ENCODE data around the gene PPP4R2. TPM values are rescaled to one million over a fixed set of nuclear protein-coding genes. Genes with fewer than 3 reads are reported as not detected.
"Not testable (repeated sequence)": the region's sequence is repeated elsewhere in the genome, so short reads cannot be mapped to it uniquely, and the experiment has no call there.

PPP4R2 gene
- total RNA-seq, 1 experiment from 2014 or later: 11.9 TPM

DNA sequence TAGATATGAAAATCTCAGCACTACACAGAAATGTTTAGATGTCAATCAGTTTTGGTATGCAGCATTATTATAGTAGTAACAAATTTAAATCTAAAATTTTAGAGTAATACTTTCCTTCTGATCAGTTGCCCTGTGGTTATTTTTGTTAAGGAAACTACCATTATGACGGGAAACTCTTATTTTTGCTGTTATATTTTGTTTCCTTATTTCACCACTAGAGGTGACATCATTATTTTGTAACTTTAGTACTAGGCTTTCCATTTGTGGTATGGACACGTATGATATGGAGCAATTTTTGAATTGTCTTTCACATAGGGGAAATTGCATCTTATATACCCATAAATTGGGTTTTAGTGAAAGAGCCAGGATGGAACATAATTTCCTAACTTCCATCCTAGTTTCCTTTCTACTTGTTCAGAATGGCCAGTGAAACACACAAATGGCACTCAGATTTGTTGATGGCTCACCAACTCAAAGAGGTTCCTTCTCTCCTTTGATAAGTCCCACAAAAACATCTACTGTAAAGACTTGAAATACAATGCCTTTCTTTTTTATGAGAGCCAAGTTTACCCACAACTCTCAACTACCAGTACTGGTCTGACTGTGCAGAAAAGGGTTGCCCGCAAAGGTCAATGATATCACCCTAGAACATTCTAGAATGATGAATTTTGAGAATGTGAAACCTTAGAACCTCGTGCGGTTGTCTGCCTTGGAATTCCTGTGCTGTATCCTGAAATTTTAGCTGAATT is 19.4 kb upstream of the PPP4R2 start:
- no peak for DNase-seq (ENCODE audit: low spot score)

DNA sequence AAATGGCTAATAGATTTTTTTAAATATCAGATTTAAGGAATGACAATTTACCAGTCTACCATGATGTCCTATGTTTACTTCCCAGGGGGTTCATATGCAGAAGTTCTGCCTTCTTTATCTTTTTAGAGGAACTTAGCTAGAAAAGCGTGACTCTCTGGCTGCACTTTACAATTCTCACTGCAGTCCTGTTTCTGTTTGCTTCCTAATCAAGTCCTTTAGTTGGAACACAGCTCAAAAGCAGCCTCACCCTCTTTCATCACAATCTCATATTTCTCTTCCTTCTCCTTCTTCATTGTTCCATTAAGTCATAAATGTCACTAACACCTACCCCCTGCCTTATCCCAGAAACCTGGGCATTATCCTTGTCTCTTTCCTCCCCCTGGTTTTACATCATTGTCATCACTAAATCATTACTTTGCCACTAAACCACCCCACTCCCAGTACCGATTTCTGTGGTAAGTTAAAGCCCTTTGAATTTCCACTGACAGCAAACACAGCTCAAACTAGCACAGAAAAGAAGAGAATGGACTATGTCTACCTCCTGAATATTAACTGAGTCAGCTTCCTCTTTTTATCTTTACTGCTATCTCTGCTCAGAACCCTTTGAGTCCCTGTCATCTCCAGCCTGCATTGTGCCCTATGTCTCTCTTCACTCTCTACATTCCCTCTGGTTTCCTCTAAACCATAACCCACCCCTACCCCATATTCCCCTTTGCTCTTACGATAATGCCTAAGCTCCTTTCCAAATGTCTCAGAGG is 13.8 kb upstream of the PPP4R2 start:
- no peak for DNase-seq (ENCODE audit: low spot score)

- DNase-seq (ENCODE audit: low spot score): no peak
Measured at GRCh38 chr3:72985576-72985975, 11.0 kb upstream of the PPP4R2 start.

GRCh38 chr3:72990701-72991395 is 5.8 kb upstream of the PPP4R2 start:
- DNase-seq (ENCODE audit: low spot score): no peak

- DNase-seq (ENCODE audit: low spot score): no peak
Measured at GRCh38 chr3:72991522-72991921, 5.1 kb upstream of the PPP4R2 start.

DNA sequence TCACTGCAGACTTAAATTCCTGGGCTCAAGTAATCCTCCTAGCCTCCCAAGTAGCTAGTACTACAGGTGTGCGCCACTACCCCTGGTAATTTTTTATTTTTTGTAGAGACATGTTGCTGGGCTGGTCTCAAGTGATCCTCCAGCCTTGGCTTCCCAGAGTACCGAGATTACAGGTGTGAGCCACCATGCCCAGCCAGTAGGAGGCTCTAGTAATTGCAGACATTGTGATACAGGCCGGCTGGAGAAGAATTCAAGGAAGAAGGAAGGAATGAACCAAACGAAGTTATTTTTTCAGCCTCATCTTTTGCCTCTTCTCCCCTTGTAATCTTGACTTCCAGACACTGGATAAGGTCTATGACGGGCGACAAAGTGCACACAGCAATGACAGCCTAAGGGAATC is 3.2 kb upstream of the PPP4R2 start:
- DNase-seq (ENCODE audit: low spot score): peak; percentile 2

GRCh38 chr3:72995337-72995736 is 1.3 kb upstream of the PPP4R2 start:
- DNase-seq (ENCODE audit: low spot score): no peak

DNA sequence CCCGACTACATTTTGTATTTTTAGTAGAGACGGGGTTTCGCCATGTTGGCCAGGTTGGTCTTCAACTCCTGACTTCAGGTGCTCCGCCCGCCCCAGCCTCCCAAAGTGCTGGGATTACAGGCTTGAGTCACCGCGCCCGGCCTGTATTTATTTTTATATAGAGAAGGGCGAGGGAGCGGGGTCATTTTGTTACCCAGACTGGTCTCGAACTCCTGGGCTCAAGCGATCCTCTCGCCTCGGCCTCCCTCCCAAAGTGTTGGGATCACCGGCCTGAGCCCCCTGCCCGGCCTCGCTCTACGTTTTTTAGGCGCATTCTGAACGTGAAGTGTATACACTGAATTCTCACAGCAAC is 514 bp upstream of the PPP4R2 start:
- no peak for DNase-seq (ENCODE audit: low spot score)

DNA sequence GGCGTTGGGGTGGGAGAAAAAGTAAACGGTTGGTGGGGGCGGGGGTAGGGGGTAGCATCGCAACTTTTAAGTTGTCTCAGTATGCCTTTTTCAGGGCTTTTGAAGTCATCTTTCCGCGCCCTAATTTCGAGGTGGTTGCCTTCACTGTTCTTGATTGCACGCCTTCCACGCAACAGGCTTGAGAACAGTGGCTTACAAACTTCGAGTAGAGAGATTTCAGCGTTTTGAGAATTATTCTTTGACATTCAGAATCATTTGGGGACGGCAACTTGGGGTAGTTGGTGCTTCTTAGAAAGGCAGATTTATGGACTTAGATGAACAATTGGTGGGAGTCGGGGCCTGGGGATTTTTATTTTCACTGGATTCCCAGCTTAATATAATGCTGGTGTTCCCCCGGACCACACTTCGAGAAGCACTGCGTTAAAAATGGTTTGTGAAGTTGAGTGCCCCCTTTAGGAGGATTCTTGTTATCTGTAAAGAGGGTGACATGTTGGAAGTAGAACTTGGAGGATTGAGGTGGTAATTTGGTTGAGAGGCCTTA is 880 bp downstream of the PPP4R2 start:
- DNase-seq (ENCODE audit: low spot score): peak; percentile 56

- no peak for DNase-seq (ENCODE audit: low spot score)
Measured at GRCh38 chr3:72998466-72998865, 1.9 kb downstream of the PPP4R2 start.

DNA sequence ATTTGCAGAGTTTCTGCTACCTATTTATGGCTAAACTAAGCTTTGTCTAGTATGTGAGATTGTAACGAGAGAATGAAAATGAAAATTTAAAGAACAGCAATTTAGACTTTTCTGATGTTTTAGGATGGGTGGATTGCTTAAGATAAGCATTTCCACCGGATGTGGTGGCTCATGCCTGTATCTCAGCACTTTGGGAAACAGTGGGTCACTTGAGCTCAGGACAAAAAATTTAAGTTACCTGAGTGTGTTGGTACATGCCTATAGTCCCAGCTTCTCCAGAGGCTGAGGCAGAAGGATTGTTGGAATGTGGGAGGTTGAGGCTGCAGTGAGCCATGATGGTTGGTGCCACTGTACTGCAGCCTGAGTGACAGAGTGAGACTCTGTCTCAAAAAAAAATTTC is 3.3 kb downstream of the PPP4R2 start:
- DNase-seq (ENCODE audit: low spot score): no peak

DNA sequence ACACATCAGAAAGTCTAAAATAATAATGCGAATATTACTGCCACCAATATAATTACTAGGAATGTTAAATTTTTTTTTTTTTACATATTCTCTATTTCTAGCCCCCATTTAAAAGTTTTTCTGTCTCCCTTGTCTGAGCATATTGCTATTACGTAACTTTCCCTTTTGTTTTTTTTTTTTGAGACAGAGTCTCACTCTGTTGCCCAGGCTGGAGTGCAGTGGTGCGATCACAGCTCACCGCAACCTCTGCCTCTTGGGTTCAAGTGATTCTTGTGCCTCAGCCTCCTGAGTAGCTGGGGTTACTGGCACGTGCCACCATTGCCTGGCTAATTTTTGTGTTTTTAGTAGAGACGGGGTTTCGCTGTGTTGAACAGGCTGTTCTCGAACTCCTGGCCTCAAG is 6.4 kb downstream of the PPP4R2 start:
- DNase-seq (ENCODE audit: low spot score): not testable (repeated sequence)

DNA sequence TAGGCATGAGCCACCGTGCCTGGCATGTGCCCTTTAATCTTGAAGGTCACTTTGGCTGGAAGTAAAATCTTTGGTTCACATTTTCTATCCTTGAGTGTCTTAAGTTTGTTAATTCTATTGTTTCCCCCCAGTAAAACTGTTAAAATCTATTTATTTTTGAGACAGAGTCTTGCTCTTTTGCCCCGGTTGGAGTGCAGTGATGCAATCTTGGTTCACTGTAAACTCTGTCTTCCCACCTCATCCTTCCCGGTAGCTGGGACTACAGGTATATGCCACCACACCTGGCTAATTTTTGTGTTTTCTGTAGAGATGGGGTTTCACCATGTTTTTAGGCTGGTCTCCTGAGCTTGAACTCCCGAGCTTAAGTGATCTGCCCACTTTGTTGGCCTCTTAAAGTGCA is 7.7 kb downstream of the PPP4R2 start:
- DNase-seq (ENCODE audit: low spot score): no peak

DNA sequence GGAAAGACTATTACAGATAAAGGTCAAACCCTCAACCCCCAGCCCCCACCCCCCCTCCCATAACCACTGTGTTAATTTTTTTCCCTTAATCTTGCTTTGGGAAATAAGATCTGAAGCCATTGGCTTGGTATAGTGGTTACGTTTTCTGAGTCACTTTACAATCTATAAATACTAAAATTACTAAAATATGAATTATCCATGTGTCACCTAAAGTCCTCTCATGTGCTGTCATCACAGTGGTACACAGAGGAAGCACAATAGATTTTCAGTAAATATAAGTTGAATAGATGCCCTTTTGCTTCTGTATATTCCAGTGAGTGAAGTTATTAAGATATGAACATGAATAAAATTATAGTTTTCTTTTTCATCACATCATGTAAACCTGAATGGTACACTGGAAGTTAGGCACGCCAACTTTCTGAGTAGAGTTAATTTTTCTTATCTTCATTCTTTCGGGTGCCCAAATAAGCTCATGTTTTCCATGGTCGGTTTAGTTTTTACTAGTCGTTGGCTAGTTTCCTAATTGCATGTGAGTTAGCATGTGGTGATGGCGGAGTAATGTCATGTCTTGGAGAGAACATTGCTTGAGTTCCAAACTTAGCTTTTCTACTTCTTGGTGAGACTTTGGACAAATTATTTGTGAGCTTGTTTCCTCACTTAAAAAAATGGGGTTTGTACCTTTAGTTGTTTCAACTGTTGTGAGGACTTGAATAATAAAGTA is 11.5 kb downstream of the PPP4R2 start:
- DNase-seq (ENCODE audit: low spot score): no peak

DNA sequence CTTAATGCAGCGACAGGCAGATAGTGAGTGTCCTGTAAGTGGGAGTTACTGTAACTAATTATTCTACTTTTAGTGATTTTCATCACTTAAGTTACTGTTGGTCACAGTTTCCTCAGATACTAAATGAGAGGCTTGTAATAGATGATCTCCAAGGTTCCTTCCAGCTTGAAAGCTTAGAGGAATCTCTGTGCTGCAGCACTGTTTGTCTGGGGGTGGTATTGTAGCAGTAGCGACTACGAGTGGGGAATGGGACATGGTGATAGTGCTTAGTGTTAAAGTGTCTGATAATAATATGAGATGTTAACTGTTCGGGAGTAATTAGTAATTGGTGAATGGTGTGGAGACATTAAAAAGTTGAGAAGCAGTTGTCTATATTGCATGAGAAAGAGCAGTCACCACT is 12.4 kb downstream of the PPP4R2 start:
- DNase-seq (ENCODE audit: low spot score): no peak

GRCh38 chr3:73009750-73010149 is 13.1 kb downstream of the PPP4R2 start:
- DNase-seq (ENCODE audit: low spot score): no peak

- no peak for DNase-seq (ENCODE audit: low spot score)
Measured at GRCh38 chr3:73010158-73010557, 13.5 kb downstream of the PPP4R2 start.

- no peak for DNase-seq (ENCODE audit: low spot score)
Measured at GRCh38 chr3:73018298-73018697, 21.7 kb downstream of the PPP4R2 start.

DNA sequence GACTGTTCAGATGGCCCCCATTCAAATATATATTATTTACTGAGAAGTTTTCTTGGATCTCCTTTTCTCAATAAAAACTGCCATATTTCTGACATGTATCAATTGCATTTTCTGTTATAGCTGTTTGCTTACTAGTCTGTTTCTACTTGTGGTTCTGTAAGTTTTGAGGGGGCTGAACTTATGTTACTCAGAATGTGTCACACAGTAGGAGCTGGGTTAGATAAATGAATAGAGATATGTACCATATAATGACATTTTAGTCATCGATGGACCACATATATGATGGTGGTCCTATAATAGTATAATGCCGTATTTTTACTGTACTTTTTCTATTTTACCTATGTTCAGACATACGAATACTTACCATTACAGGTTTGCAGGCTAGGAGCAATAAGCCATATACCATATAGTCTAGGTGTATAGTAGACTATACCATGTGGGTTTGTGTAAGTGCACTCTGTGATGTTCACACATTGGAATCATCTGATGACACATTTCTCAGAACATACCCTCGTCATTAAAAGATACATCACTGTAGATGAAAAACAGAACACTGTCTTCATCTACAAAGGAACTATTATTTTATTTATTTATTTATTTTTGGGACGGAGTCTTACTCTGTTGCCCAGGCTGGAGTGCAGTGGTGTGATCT is 22.3 kb downstream of the PPP4R2 start:
- no peak for DNase-seq (ENCODE audit: low spot score)

DNA sequence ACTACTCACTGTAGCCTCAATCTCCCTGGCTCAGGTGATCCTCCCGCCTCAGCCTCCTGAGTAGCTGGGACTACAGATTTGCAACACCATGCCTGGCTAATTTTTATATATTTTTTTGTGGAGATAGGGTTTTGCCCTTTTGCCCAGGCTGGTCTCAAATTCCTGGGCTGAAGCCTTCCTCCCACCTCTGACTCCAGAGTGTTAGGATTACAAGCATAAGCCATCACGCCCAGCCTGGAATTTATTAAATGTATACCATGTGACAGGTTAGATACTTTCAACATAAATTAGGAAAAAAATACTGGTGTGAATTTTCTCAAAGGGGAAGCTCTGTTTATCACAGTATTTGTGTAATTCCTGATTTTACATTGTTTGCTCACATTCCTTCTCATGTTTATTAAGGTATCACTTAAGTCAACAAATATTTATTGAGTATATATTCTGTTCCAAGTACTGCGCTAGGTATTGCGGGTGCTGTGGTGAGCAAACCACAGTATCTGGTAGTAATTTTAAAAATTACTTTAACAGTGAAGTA is 24.8 kb downstream of the PPP4R2 start:
- DNase-seq (ENCODE audit: low spot score): no peak

DNA sequence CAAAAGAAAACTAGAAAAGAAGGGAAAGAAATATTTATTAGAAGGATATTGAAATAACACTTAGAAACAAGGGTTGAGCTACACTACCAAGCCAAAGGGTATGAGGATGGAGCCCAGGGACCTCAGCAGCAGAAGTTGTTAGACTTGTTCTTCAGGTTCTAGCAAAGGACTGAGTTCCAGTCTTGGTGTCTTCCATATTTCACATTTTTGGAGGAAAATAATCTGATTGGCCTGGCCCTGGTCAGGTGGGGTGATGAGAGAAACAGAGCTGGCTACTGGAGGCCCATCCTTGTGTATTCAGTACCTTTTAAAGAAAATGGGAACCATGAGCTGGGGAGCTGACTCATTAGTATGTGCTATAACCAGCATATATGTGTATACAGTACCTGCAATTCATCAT is 28.2 kb downstream of the PPP4R2 start:
- peak; percentile 54 for DNase-seq (ENCODE audit: low spot score)

All from HT-29 (cell line).